A673 (cell line): Measurements from ENCODE around the gene LECT2. TPM values are rescaled to one million over a fixed set of nuclear protein-coding genes. Genes with fewer than 3 reads are reported as not detected.
A peak's percentile ranks its signal among the peaks of the same experiment; 100 is the strongest.

Source experiments
- BruUV-seq: library from RNA; stranded (reverse); fragments of 400-500 nt; replicated peaks from 2 replicates; lab custom pipeline; 2021; lab: Mats Ljungman, UMichigan
- CTCF ChIA-PET: fragments of 300-600 bp; sonication (Branson Sonifier 250); formaldehyde crosslinking; loops from one replicate; lab custom pipeline; 2022; ENCODE audit warnings: antibody characterized with exemption; lab: Charles Lee
- POLR2A ChIA-PET: fragments of 300-600 bp; sonication (Branson Sonifier 250); formaldehyde crosslinking; loops from one replicate; lab custom pipeline; 2022; ENCODE audit warnings: antibody characterized with exemption; ENCODE audit not compliant: low non-redundant PET; lab: Charles Lee
- DNase-seq: peaks from one replicate; pipeline ENCODE4 v3.0.0-alpha.2; 2015; ENCODE audit warnings: low spot score
- H3K27ac ChIP-seq: fragments of 200-600 bp; sonication (generic); 2 replicates; pipeline ENCODE4 v1.5.1; 2016; ENCODE audit warnings: mixed run types, low read depth, mild to moderate bottlenecking, mixed read lengths, antibody characterized with exemption, low read length; ENCODE audit not compliant: poor library complexity, severe bottlenecking
- H3K27me3 ChIP-seq: fragments of 200-600 bp; sonication (generic); replicated peaks from 2 replicates; pipeline ENCODE4 v1.6.1; 2017; ENCODE audit warnings: mixed run types, low read depth, mild to moderate bottlenecking, mixed read lengths, antibody characterized with exemption, low read length; ENCODE audit not compliant: insufficient read depth, poor library complexity
- H3K36me3 ChIP-seq: fragments of 200-600 bp; sonication (generic); 2 replicates; pipeline ENCODE4 v1.6.1; 2016; ENCODE audit warnings: mixed run types, mild to moderate bottlenecking, mixed read lengths, antibody characterized with exemption, low read length; ENCODE audit not compliant: insufficient read depth, poor library complexity, severe bottlenecking
- H3K4me1 ChIP-seq: fragments of 200-600 bp; sonication (generic); 2 replicates; pipeline ENCODE4 v1.6.1; 2017; ENCODE audit warnings: mixed run types, mild to moderate bottlenecking, mixed read lengths, antibody characterized with exemption, low read length; ENCODE audit not compliant: insufficient read depth, poor library complexity, severe bottlenecking
- H3K4me3 ChIP-seq: fragments of 200-600 bp; sonication (generic); 2 replicates; pipeline ENCODE4 v1.5.1; 2016; ENCODE audit warnings: low read depth, mixed run types, mild to moderate bottlenecking, mixed read lengths, low read length; ENCODE audit not compliant: poor library complexity, severe bottlenecking
- H3K9me3 ChIP-seq: fragments of 200-600 bp; sonication (generic); 2 replicates; pipeline ENCODE4 v1.6.1; 2016; ENCODE audit warnings: mixed run types, low read depth, mild to moderate bottlenecking, mixed read lengths, antibody characterized with exemption, low read length; ENCODE audit not compliant: poor library complexity, severe bottlenecking
- EZH2 ChIP-seq: fragments of 200-600 bp; sonication (generic); IDR thresholded peaks from 2 replicates; pipeline ENCODE4 v1.6.1; 2017; ENCODE audit warnings: borderline replicate concordance, low read depth, mild to moderate bottlenecking, mixed read lengths, antibody characterized with exemption, low read length; ENCODE audit not compliant: poor library complexity, severe bottlenecking
- intact Hi-C: fragments of 100-400 bp; cut with micrococcal nuclease; formaldehyde crosslinking; loops from one replicate; pipeline ENCODE4 v1.10.0; 2022; ENCODE audit not compliant: unreplicated experiment
- total RNA-seq: library from RNA; stranded (reverse); gene quantifications from 2 replicates; pipeline ENCODE4 v1.2.3, GENCODE V29; 2021
- TF ChIP-seq, protein P1 (sequence below): fragments of 300-800, 200-600 bp; sonication (generic); conservative IDR thresholded peaks from 2 replicates; pipeline ENCODE4 v1.5.1; 2017; ENCODE audit warnings: low read depth, mild to moderate bottlenecking, antibody characterized with exemption, low read length, moderate library complexity, mixed read lengths

The LECT2 gene
- total RNA-seq, 1 experiment from 2014 or later, result not detected

DNA sequence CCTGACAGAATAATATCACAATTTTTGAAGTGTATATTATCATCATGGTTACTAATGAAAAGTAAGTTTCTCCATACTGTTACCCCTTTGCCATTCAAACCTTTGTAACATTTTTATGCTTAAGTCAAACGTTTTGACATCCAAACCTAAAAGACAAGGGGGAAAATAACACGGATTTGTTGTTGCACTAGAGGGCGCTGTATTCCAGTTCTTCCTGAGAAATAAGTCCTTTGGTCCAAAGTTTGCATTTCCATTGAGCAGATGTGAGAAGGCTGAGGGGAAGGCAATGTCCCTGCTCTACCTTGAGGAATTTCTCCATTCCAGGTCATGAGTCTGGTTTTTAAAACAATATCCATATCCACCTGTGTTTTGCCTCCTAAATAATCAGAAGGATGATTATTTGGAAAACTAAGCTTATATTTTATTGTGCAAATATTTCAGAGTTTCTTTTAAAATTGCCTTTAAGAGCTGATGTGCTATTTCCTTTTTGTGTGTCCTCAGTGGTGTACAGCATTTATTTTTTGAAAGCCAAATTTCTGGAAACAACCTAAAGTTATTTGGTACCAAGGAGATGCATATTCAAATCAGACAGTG is 9.7 kb downstream of the LECT2 start:
- H3K36me3 ChIP-seq, result no peaks in the 10 kb centered on the region
- no peaks in the 10 kb centered on the region for H3K9me3 ChIP-seq
- no peak overlapping the region for H3K4me3 ChIP-seq
- TF ChIP-seq, protein P1, sequence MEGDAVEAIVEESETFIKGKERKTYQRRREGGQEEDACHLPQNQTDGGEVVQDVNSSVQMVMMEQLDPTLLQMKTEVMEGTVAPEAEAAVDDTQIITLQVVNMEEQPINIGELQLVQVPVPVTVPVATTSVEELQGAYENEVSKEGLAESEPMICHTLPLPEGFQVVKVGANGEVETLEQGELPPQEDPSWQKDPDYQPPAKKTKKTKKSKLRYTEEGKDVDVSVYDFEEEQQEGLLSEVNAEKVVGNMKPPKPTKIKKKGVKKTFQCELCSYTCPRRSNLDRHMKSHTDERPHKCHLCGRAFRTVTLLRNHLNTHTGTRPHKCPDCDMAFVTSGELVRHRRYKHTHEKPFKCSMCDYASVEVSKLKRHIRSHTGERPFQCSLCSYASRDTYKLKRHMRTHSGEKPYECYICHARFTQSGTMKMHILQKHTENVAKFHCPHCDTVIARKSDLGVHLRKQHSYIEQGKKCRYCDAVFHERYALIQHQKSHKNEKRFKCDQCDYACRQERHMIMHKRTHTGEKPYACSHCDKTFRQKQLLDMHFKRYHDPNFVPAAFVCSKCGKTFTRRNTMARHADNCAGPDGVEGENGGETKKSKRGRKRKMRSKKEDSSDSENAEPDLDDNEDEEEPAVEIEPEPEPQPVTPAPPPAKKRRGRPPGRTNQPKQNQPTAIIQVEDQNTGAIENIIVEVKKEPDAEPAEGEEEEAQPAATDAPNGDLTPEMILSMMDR, result peak; percentile 83
- no peak for TF ChIP-seq EZH2
- H3K27me3 ChIP-seq, result peaks cover 4% of the 10 kb centered on the region
- CTCF ChIA-PET, result interaction anchor here (0.7 to 0.9 kb wide), 5 partner anchors 16 to 119 kb away, joined by 3 to 5 read pairs (median 3); no protein-coding TSS in a partner anchor
- intact Hi-C loops, result loop anchor here (1.0 to 5.0 kb wide), 4 partner anchors 113 to 227 kb away; no protein-coding TSS in a partner anchor
- BruUV-seq, result no TSS peak
- no peak overlapping the region for H3K27ac ChIP-seq
- POLR2A ChIA-PET, result no interaction called here
- H3K4me1 ChIP-seq, result no peaks in the 10 kb centered on the region
- peak; percentile 85 for DNase-seq

DNA sequence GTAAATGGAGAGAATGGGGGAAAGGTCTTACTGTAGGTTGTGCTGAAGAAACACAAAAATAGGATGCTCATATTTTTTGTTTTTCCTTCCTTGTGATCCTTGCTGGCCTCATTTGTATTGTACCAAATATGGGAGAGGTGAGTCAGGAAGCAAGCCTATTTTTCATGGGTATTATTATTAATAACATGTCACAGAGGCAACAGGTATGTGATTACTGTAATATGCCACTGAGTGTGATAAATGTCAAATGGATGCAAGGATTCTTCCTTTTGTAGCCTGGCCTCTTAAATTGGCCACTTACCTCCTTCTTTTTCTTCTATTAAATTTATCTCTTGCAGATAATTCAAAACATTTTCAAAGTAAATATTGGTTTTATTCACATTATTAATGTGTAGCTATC is 10.2 kb downstream of the LECT2 start:
- no peak overlapping the region for H3K4me3 ChIP-seq
- no peaks in the 10 kb centered on the region for H3K9me3 ChIP-seq
- H3K27me3 ChIP-seq, result peaks cover 9% of the 10 kb centered on the region
- ChIA-PET CTCF (no interaction called here), POLR2A (no interaction called here)
- H3K4me1 ChIP-seq, result no peaks in the 10 kb centered on the region
- no peak overlapping the region for H3K27ac ChIP-seq
- intact Hi-C loops, result no loop called here
- no peaks in the 10 kb centered on the region for H3K36me3 ChIP-seq
- TF ChIP-seq, protein P1, result no peak
- TF ChIP-seq EZH2, result no peak
- DNase-seq, result no peak
- BruUV-seq, result no TSS peak

DNA sequence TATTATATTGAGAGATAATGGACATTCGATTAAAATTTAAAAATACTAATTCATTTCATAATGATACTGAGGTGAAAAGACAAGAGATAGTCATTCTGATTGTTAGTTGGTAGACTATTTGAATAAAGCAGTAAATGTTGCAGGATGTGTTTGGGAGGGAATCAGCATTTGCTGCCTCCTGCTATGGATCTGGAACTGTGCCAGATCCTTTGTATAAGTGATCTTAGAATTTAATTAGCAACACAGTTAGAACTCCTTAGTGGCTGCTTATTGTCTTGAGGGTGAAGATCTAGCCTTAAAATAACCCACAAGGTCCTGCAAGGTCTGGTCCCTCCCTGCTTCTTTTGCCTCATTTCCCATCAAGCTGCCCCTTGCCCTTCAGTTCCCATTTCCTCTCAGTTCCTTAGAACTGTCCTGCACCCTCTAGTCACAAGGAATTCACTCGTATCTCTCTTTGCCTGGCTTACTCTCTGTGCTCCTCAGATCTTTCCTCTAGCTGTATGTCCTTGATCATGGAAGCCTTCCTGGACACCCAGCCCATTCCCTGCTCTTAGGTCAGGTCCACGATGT is 12.5 kb downstream of the LECT2 start:
- CTCF ChIA-PET, result interaction anchor here (0.6 kb wide), 1 partner anchor 132 kb away, joined by 3 read pairs; no protein-coding TSS in a partner anchor

More for the DNA sequence above, 12.5 kb downstream of the LECT2 start:
- H3K36me3 ChIP-seq, result no peaks in the 10 kb centered on the region
- no peak overlapping the region for H3K4me3 ChIP-seq
- DNase-seq, result no peak
- no TSS peak for BruUV-seq
- POLR2A ChIA-PET, result no interaction called here
- no peaks in the 10 kb centered on the region for H3K4me1 ChIP-seq
- H3K27me3 ChIP-seq, result peaks cover 31% of the 10 kb centered on the region
- intact Hi-C loops, result no loop called here
- H3K9me3 ChIP-seq, result no peaks in the 10 kb centered on the region
- TF ChIP-seq EZH2, result no peak
- TF ChIP-seq, protein P1, result no peak
- H3K27ac ChIP-seq, result no peak overlapping the region
